HepG2 (cell line): ENCODE measurements around the gene SEPTIN10. TPM values are rescaled to one million over a fixed set of nuclear protein-coding genes. Genes with fewer than 3 reads are reported as not detected.

Source experiments
- CCDC6 ChIP-seq: sonication (generic); formaldehyde crosslinking; IDR thresholded peaks from 2 replicates; pipeline ENCODE4 v1.8.1; 2022; ENCODE audit warnings: mild to moderate bottlenecking, missing genetic modification reagents, moderate library complexity
- DNMT1 ChIP-seq: sonication (generic); formaldehyde crosslinking; IDR thresholded peaks from 2 replicates; pipeline ENCODE4 v1.5.1; 2020; ENCODE audit warnings: mild to moderate bottlenecking, missing genetic modification reagents
- DPF2 ChIP-seq: sonication (generic); formaldehyde crosslinking; IDR thresholded peaks from 2 replicates; pipeline ENCODE4 v1.4.0; 2020; ENCODE audit warnings: mild to moderate bottlenecking, low read depth, missing genetic modification reagents, borderline replicate concordance
- EP300 ChIP-seq, 3 experiments: sonication (generic) in 1 of 3; formaldehyde crosslinking in 1 of 3; IDR thresholded peaks; 2 replicates each; pipeline versions ENCODE4 v1.5.1 to v1.6.1; 2011 to 2020; ENCODE audit warnings: low read depth in 2 of 3, low read length in 2 of 3, borderline replicate concordance in 1 of 3, improper control_type of control experiment in 1 of 3, mild to moderate bottlenecking in 1 of 3, missing genetic modification reagents in 1 of 3, moderate library complexity in 1 of 3
- ERF ChIP-seq: IDR thresholded peaks from 2 replicates; pipeline ENCODE4 v1.6.1; 2018; ENCODE audit warnings: missing biosample characterization, missing genetic modification reagents
- FOXC1 ChIP-seq: sonication (generic); formaldehyde crosslinking; IDR thresholded peaks from 2 replicates; pipeline ENCODE4 v1.8.0; 2022; ENCODE audit warnings: mild to moderate bottlenecking, missing genetic modification reagents, borderline replicate concordance
- FOXK1 ChIP-seq: sonication (generic); formaldehyde crosslinking; IDR thresholded peaks from 2 replicates; pipeline ENCODE4 v1.4.0; 2020; ENCODE audit warnings: low read depth, missing genetic modification reagents, borderline replicate concordance
- JUNB ChIP-seq: sonication (generic); formaldehyde crosslinking; IDR thresholded peaks from 2 replicates; pipeline ENCODE4 v1.8.0; 2022; ENCODE audit warnings: missing genetic modification reagents, mild to moderate bottlenecking, borderline replicate concordance
- NFKBIZ ChIP-seq: IDR thresholded peaks from 2 replicates; pipeline ENCODE4 v1.6.1; 2018; ENCODE audit warnings: missing genetic modification reagents, missing compliant biosample characterization
- NFRKB ChIP-seq: fragments of 450-650 bp; IDR thresholded peaks from 2 replicates; pipeline ENCODE4 v1.6.1; 2017
- POGZ ChIP-seq: sonication (generic); formaldehyde crosslinking; IDR thresholded peaks from 2 replicates; pipeline ENCODE4 v1.4.0; 2020; ENCODE audit warnings: mild to moderate bottlenecking, missing genetic modification reagents
- PPARG ChIP-seq: conservative IDR thresholded peaks from 2 replicates; pipeline ENCODE4 v1.6.1; 2016; ENCODE audit warnings: missing biosample characterization, missing genetic modification reagents
- SAP130 ChIP-seq: IDR thresholded peaks from 2 replicates; pipeline ENCODE4 v1.6.1; 2016; ENCODE audit warnings: low read depth
- SMC3 ChIP-seq: IDR thresholded peaks from 2 replicates; pipeline ENCODE4 v1.6.1; 2011; ENCODE audit warnings: low read length, improper control_type of control experiment
- TBL1XR1 ChIP-seq: fragments of 150-350 bp; IDR thresholded peaks from 2 replicates; pipeline ENCODE4 v1.6.1; 2014; ENCODE audit warnings: borderline replicate concordance, low read length; ENCODE audit not compliant: partially characterized antibody
- TBX2 ChIP-seq: sonication (generic); formaldehyde crosslinking; IDR thresholded peaks from 2 replicates; pipeline ENCODE4 v1.5.0; 2020; ENCODE audit warnings: missing genetic modification reagents, mild to moderate bottlenecking, borderline replicate concordance
- TEAD2 ChIP-seq: sonication (generic); formaldehyde crosslinking; IDR thresholded peaks from 2 replicates; pipeline ENCODE4 v1.9.0; 2021; ENCODE audit warnings: missing genetic modification reagents
- YEATS4 ChIP-seq: sonication (generic); formaldehyde crosslinking; IDR thresholded peaks from 2 replicates; pipeline ENCODE4 v1.4.0; 2020; ENCODE audit warnings: missing genetic modification reagents, borderline replicate concordance
- ZEB1 ChIP-seq: IDR thresholded peaks from 2 replicates; pipeline ENCODE4 v1.6.1; 2012; ENCODE audit warnings: mild to moderate bottlenecking, low read depth, inconsistent platforms; ENCODE audit not compliant: insufficient replicate concordance
- ZNF230 ChIP-seq: sonication (generic); formaldehyde crosslinking; IDR thresholded peaks from 2 replicates; pipeline ENCODE4 v1.4.0; 2020; ENCODE audit warnings: mild to moderate bottlenecking, missing genetic modification reagents
- ZNF335 ChIP-seq: sonication (generic); formaldehyde crosslinking; IDR thresholded peaks from 2 replicates; pipeline ENCODE4 v1.4.0; 2020; ENCODE audit warnings: missing genetic modification reagents
- ZNF619 ChIP-seq: sonication (generic); formaldehyde crosslinking; IDR thresholded peaks from 2 replicates; pipeline ENCODE4 v1.4.0; 2020; ENCODE audit warnings: mild to moderate bottlenecking, missing genetic modification reagents
- polyA plus RNA-seq, 8 experiments: library from polyadenylated mRNA; depleted of rRNA in 3 of 8; stranded (reverse) in 7 of 8; unstranded in 1 of 8; fragments of >200 nt; fragmentation: Illumina TruSeq in 4 of 8; extraction: Trizol in 4 of 8; gene quantifications; 2 replicates each; pipeline versions ENCODE4 v1.2.1 to v1.2.3, GENCODE V29; 2011 to 2016; ENCODE audit warnings: low read depth in 4 of 8, missing spikeins in 1 of 8, mixed read lengths in 1 of 8; ENCODE audit not compliant: insufficient read depth in 1 of 8
- total RNA-seq, 5 experiments: library from RNA; depleted of rRNA; stranded (reverse); fragments of >200 nt; fragmentation: Illumina TruSeq; extraction: Trizol; gene quantifications; 2 replicates each; pipeline ENCODE4 v1.2.3, GENCODE V29; 2016; ENCODE audit warnings: low read depth in 1 of 5
- TF ChIP-seq, protein P1 (sequence below): sonication (generic); formaldehyde crosslinking; IDR thresholded peaks from 2 replicates; pipeline ENCODE4 v1.8.1; 2022; ENCODE audit warnings: low read depth, mild to moderate bottlenecking, missing genetic modification reagents
- TF ChIP-seq, protein P2 (sequence below): sonication (generic); formaldehyde crosslinking; IDR thresholded peaks from 2 replicates; pipeline ENCODE4 v1.8.0; 2022; ENCODE audit warnings: mild to moderate bottlenecking, missing genetic modification reagents, moderate library complexity
- TF ChIP-seq, protein P3 (sequence below): IDR thresholded peaks from 2 replicates; pipeline ENCODE4 v1.6.1; 2016; ENCODE audit warnings: low read depth

Gene SEPTIN10
- total and polyA plus RNA-seq, 2 of the 13 experiments (the other 11 are each of a cell fraction or from before 2014, with no cell fraction given) = 45.8 to 67.5 TPM

DNA sequence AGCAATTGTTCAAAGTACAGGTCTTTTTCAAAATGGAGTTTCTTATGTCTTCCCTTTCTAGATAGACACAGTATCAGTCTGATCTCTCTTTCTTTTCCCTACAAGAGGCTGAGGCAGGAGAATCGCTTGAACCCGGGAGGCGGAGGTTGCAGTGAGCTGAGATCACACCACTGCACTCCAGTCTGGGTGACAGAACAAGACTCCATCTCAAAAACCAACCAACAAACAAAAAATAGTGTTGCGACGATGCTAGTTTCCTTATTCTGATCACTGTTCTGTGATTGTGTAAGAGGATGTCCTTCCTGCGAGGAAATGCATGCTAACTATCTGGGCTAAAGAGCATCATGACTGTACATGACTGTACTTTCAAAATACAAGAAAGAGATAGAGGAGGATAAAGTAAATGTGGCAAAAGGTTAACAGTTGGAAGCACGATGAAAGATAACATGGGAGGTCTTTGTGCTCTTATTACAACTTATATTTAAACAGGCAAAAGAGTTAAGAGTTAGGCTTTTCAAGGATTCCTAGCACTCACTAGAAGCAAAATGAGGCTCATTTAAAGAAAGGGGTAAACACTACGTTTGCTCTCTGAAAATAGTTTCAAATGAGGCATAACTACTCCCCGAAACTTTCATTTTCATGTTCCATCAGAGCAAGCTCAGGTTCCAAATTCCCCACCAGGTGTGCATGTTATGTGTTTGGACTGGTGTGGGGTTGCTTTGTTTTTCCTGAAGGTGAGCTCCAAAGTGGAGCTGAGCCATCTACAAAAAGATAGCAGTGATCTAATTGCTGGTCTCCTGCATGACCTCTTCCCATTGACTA, 24.2 kb upstream of the SEPTIN10 start (continued):
- TF ChIP-seq, protein P1, sequence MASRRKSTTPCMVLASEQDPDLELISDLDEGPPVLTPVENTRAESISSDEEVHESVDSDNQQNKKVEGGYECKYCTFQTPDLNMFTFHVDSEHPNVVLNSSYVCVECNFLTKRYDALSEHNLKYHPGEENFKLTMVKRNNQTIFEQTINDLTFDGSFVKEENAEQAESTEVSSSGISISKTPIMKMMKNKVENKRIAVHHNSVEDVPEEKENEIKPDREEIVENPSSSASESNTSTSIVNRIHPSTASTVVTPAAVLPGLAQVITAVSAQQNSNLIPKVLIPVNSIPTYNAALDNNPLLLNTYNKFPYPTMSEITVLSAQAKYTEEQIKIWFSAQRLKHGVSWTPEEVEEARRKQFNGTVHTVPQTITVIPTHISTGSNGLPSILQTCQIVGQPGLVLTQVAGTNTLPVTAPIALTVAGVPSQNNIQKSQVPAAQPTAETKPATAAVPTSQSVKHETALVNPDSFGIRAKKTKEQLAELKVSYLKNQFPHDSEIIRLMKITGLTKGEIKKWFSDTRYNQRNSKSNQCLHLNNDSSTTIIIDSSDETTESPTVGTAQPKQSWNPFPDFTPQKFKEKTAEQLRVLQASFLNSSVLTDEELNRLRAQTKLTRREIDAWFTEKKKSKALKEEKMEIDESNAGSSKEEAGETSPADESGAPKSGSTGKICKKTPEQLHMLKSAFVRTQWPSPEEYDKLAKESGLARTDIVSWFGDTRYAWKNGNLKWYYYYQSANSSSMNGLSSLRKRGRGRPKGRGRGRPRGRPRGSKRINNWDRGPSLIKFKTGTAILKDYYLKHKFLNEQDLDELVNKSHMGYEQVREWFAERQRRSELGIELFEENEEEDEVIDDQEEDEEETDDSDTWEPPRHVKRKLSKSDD (CRISPR knock-in tag) = no peak
- no peak for TF ChIP-seq FOXC1 (CRISPR knock-in tag)
- 0 out of 2 replicates have a peak, but pooled peaks have one; percentile 32 for TF ChIP-seq CCDC6 (CRISPR knock-in tag)
- no peak for TF ChIP-seq NFKBIZ (CRISPR knock-in tag)
- TF ChIP-seq TBL1XR1 = no peak
- peak; percentile 99 for TF ChIP-seq PPARG (CRISPR knock-in tag)
- peak; percentile 59; the same call in 1 of the 2 replicates for TF ChIP-seq POGZ (CRISPR knock-in tag)
- peak in 1 of 2 experiments; percentile 70; a peak in 2 of 4 replicates for TF ChIP-seq EP300 (IDR thresholded peaks at IDR 0.05; ENCODE audit: low read depth in 2 of 2, low read length in 2 of 2)
- peak; percentile 30; the same call in 1 of the 2 replicates for TF ChIP-seq EP300 (CRISPR knock-in tag; IDR thresholded peaks at IDR 0.05; ENCODE audit: borderline replicate concordance)
- no peak for TF ChIP-seq TEAD2 (CRISPR knock-in tag)
- TF ChIP-seq ZNF335 (CRISPR knock-in tag) = no peak
- TF ChIP-seq DPF2 (CRISPR knock-in tag) = peak; percentile 36; the same call in 1 of the 2 replicates
- TF ChIP-seq SAP130 (CRISPR knock-in tag) = peak; percentile 74
- TF ChIP-seq, protein P2, sequence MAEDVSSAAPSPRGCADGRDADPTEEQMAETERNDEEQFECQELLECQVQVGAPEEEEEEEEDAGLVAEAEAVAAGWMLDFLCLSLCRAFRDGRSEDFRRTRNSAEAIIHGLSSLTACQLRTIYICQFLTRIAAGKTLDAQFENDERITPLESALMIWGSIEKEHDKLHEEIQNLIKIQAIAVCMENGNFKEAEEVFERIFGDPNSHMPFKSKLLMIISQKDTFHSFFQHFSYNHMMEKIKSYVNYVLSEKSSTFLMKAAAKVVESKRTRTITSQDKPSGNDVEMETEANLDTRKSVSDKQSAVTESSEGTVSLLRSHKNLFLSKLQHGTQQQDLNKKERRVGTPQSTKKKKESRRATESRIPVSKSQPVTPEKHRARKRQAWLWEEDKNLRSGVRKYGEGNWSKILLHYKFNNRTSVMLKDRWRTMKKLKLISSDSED (CRISPR knock-in tag) = no peak
- no peak for TF ChIP-seq ZEB1
- TF ChIP-seq JUNB (CRISPR knock-in tag) = no peak
- peak; percentile 28; the same call in 1 of the 2 replicates for TF ChIP-seq YEATS4 (CRISPR knock-in tag)
- TF ChIP-seq ERF (CRISPR knock-in tag) = 0 out of 2 replicates have a peak, but pooled peaks have one; percentile 39
- peak; percentile 69; the same call in 1 of the 2 replicates for TF ChIP-seq FOXK1 (CRISPR knock-in tag)
- TF ChIP-seq, protein P3, sequence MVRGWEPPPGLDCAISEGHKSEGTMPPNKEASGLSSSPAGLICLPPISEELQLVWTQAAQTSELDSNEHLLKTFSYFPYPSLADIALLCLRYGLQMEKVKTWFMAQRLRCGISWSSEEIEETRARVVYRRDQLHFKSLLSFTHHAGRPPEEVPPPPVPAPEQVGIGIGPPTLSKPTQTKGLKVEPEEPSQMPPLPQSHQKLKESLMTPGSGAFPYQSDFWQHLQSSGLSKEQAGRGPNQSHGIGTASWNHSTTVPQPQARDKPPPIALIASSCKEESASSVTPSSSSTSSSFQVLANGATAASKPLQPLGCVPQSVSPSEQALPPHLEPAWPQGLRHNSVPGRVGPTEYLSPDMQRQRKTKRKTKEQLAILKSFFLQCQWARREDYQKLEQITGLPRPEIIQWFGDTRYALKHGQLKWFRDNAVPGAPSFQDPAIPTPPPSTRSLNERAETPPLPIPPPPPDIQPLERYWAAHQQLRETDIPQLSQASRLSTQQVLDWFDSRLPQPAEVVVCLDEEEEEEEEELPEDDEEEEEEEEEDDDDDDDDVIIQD (CRISPR knock-in tag) = peak; percentile 84
- TF ChIP-seq ZNF230 (CRISPR knock-in tag) = no peak
- no peak for TF ChIP-seq NFRKB
- TF ChIP-seq ZNF619 = no peak
- TF ChIP-seq SMC3 = 0 out of 2 replicates have a peak, but pooled peaks have one; percentile 23
- TF ChIP-seq DNMT1 = no peak
- TF ChIP-seq TBX2 (CRISPR knock-in tag) = peak; percentile 60; the same call in 1 of the 2 replicates
